Common myeloid progenitor, CD34-positive (primary cell): ENCODE results near the gene AUTS2.

Source experiments
- CTCF ChIA-PET: fragments of 350-600 bp; sonication (Branson Sonifier 250); formaldehyde crosslinking; loops from one replicate; lab custom pipeline; 2021; ENCODE audit warnings: antibody characterized with exemption; lab: Charles Lee
- POLR2A ChIA-PET: fragments of 350-600 bp; sonication (Branson Sonifier 250); formaldehyde crosslinking; loops from one replicate; lab custom pipeline; 2021; ENCODE audit warnings: antibody characterized with exemption; lab: Charles Lee
- DNase-seq, 3 donors: peaks; one replicate each; pipeline versions ENCODE4 v3.0.0 to v3.0.0-alpha.2; 2013
- H3K27ac ChIP-seq, 2 experiments: 1 replicate in 1 of 2; 2 replicates in 1 of 2; pipeline ENCODE4 v1.7.0; 2013; ENCODE audit warnings: inconsistent platforms in 2 of 2, low read length in 2 of 2, mild to moderate bottlenecking in 2 of 2, low read depth in 1 of 2, moderate library complexity in 1 of 2; ENCODE audit not compliant: severe bottlenecking in 2 of 2, insufficient read depth in 1 of 2, poor library complexity in 1 of 2
- H3K27me3 ChIP-seq, 5 experiments: replicated peaks in 2 of 5; 1 replicate in 3 of 5; 2 replicates in 2 of 5; pipeline versions ENCODE4 v1.6.1 to v1.7.0; 2013; ENCODE audit warnings: low read length in 4 of 5, mild to moderate bottlenecking in 2 of 5, moderate library complexity in 2 of 5, inconsistent platforms in 1 of 5; ENCODE audit not compliant: insufficient read depth in 5 of 5, control insufficient read depth in 4 of 5
- H3K36me3 ChIP-seq, 4 experiments: 1 replicate in 2 of 4; 2 replicates in 2 of 4; pipeline versions ENCODE4 v1.6.1 to v1.7.0; 2013; ENCODE audit warnings: low read length in 3 of 4, control low read depth in 1 of 4, mild to moderate bottlenecking in 1 of 4; ENCODE audit not compliant: control insufficient read depth in 4 of 4, insufficient read depth in 4 of 4
- H3K4me1 ChIP-seq, 4 experiments: 1 replicate in 3 of 4; 2 replicates in 1 of 4; pipeline versions ENCODE4 v1.6.1 to v1.7.1; 2013; ENCODE audit warnings: low read length in 3 of 4, mild to moderate bottlenecking in 3 of 4, control low read depth in 1 of 4, inconsistent platforms in 1 of 4, moderate library complexity in 1 of 4; ENCODE audit not compliant: control insufficient read depth in 4 of 4, insufficient read depth in 4 of 4; ENCODE audit errors: control extremely low read depth in 1 of 4
- H3K4me3 ChIP-seq, 7 experiments: 1 replicate in 4 of 7; 2 replicates in 3 of 7; pipeline versions ENCODE4 v1.5.1 to v1.7.0; 2013; ENCODE audit warnings: mild to moderate bottlenecking in 7 of 7, low read length in 6 of 7, moderate library complexity in 6 of 7, inconsistent platforms in 2 of 7, low read depth in 2 of 7, control low read depth in 1 of 7; ENCODE audit not compliant: insufficient read depth in 4 of 7, control insufficient read depth in 1 of 7; ENCODE audit errors: extremely low read depth in 1 of 7
- H3K9me3 ChIP-seq, 5 experiments: 1 replicate in 4 of 5; 2 replicates in 1 of 5; pipeline versions ENCODE4 v1.6.1 to v1.7.1; 2013; ENCODE audit warnings: low read length in 4 of 5, mild to moderate bottlenecking in 2 of 5, inconsistent platforms in 1 of 5, low read depth in 1 of 5, moderate library complexity in 1 of 5; ENCODE audit not compliant: control insufficient read depth in 4 of 5, insufficient read depth in 2 of 5; ENCODE audit errors: control extremely low read depth in 1 of 5
- WGBS: methylation state at CpG from one replicate; pipeline ENCODE4 v1.1.5; 2013; ENCODE audit not compliant: insufficient coverage; 5-methylcytosine and 5-hydroxymethylcytosine counted together

Gene AUTS2

DNA sequence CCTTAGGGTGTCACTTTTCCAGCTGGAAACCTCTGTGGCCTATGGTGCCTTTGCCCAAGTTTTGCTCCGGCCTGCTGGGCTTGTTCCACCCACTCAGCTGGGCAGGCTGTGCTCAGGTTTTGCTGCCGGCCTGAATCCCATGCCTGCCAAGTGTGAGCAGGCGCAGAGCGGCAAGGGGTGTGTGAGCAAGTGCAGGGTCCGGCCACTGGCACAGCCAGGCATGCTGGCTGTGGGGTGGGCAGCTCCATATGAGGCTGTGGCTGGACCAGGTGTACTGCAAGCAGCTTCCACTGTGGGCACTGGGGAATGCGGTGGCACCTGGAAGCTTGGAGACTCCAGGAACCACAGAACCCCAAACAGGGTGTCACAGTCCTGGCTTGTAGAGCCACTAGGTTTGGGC lies 92.1 kb downstream of the AUTS2 start:
- Histone ChIP-seq H3K4me1 (peaks cover 1 to 15% (median 11%) of the 10 kb centered on the region in 4 experiments), H3K27me3 (no peaks in the 10 kb centered on the region), H3K36me3 (no peaks in the 10 kb centered on the region), H3K9me3 (no peaks in the 10 kb centered on the region), H3K4me3 (no peak overlapping the region), H3K27ac (no peak overlapping the region)
- POLR2A ChIA-PET, result no interaction called here
- CTCF ChIA-PET, result no interaction called here
- WGBS, result 100% methylated on average over 6 of the region's 6 CpGs
- DNase-seq, result no peak

DNA sequence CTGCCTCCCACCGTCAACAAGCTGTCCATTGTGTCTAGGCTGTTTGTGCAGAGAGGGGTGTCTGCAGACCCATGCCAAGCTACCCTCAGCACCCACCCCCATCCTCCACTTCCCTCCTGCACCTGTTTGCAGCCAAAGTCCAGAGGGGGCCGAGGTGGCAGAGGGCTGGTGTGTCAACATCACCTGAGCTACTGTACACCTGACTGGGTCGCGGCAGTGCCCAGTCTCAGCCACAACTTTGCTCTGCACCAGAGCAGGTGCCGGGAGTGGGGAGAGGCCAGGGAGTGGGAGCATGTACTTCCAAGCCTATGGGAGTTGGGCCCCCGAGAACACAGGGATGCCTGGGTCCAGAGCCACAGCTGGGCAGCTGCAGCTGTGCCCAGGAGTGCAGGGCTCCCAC lies 93.1 kb downstream of the AUTS2 start:
- Histone ChIP-seq H3K9me3 (no peaks in the 10 kb centered on the region), H3K27me3 (no peaks in the 10 kb centered on the region), H3K36me3 (no peaks in the 10 kb centered on the region), H3K4me1 (peaks cover 2 to 24% (median 17%) of the 10 kb centered on the region in 4 experiments), H3K4me3 (no peak overlapping the region), H3K27ac (no peak overlapping the region)
- 100% methylated on average over 2 of the region's 6 CpGs for WGBS
- ChIA-PET CTCF (interaction anchor here (1.1 to 1.9 kb wide), 2 partner anchors 9 to 31 kb away, joined by 3 to 4 read pairs; no protein-coding TSS in a partner anchor), POLR2A (no interaction called here)
- DNase-seq, result no peak

DNA sequence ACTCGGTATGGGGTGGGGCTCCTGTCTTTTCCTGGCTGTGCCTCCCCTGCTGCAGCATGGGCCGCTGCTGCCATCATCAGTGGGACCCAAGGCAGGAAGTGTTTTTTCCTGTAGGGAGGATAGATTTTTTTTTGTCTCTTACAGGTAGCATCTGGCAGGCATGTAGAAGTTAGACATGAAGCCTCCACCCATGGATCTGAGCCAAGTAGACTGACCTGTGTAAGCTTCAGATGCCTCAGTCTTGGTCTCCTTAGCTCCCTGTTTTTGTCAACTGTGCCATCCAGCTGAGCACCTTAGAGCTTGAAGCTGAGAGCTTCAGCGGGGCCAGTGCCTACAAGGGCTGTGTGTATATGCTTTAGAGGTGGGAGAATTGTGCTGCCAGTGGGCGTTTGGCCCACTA lies 93.5 kb downstream of the AUTS2 start:
- H3K9me3 ChIP-seq, result no peaks in the 10 kb centered on the region
- no peak overlapping the region for H3K4me3 ChIP-seq
- no peaks in the 10 kb centered on the region for H3K27me3 ChIP-seq
- DNase-seq, result no peak
- H3K36me3 ChIP-seq, result no peaks in the 10 kb centered on the region
- no peak overlapping the region for H3K27ac ChIP-seq
- ChIA-PET POLR2A (interaction anchor here (0.6 kb wide), 1 partner anchor 109 kb away, joined by 4 read pairs; no protein-coding TSS in a partner anchor), CTCF (interaction anchor here (1.1 to 1.9 kb wide), 2 partner anchors 10 to 30 kb away, joined by 3 to 4 read pairs; no protein-coding TSS in a partner anchor)
- peaks cover 4 to 27% (median 21%) of the 10 kb centered on the region in 4 experiments for H3K4me1 ChIP-seq
- 67% methylated on average over 3 of the region's 4 CpGs for WGBS

DNA sequence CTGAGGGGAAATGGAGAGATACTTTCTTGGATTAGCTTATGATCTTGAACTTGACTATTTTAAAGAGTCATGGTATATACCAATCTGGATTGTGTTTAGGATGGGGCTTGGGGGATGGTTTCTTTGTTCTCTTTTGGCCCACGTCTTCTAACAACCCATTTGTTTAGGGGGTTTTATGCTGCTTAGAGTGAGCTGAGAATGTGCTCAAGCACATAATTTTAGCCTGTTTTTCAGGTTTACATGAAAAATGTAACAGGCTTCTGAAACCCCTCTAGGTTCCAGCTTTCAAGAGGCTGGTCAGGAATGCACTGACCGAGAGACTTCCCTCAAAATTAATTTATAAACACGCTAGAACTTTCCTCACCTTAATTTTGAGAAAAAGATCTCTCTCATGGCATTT lies 94.3 kb downstream of the AUTS2 start:
- POLR2A ChIA-PET, result interaction anchor here (0.6 kb wide), 1 partner anchor 110 kb away, joined by 4 read pairs; no protein-coding TSS in a partner anchor
- H3K27me3 ChIP-seq, result no peaks in the 10 kb centered on the region
- H3K9me3 ChIP-seq, result no peaks in the 10 kb centered on the region
- no peak overlapping the region for H3K27ac ChIP-seq
- no peak for DNase-seq
- CTCF ChIA-PET, result interaction anchor here (1.9 kb wide), 1 partner anchor 11 kb away, joined by 4 read pairs; no protein-coding TSS in a partner anchor
- WGBS, result no CpG with 5 or more reads among the region's 3 CpGs
- no peaks in the 10 kb centered on the region for H3K36me3 ChIP-seq
- no peak overlapping the region for H3K4me3 ChIP-seq
- H3K4me1 ChIP-seq, result peaks cover 4 to 29% (median 24%) of the 10 kb centered on the region in 4 experiments

DNA sequence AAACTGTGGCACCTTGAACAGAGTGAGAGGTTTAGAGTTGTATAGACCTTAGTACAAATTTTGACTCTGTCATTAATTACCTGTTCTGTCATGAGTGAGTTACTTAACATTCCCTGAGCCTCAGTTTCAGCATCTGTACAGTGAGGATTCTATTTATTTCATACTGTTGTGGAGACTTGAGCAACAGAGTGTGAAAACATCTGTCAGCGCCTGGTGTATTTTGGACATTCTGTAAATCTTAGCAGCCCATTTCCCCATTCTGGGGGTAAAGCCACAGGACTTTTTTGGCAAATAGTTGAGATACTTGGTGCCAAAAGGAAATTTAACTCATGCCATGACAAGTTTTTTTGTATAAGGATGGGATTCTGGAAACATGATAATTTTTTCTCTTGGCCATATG lies 94.8 kb downstream of the AUTS2 start:
- DNase-seq, result peak in 1 of 3 donors; percentile 18
- no peaks in the 10 kb centered on the region for H3K9me3 ChIP-seq
- ChIA-PET POLR2A (no interaction called here), CTCF (interaction anchor here (1.9 kb wide), 1 partner anchor 11 kb away, joined by 4 read pairs; no protein-coding TSS in a partner anchor)
- WGBS, result 100% methylated on average over 1 of the region's 1 CpG
- no peak overlapping the region for H3K4me3 ChIP-seq
- H3K36me3 ChIP-seq, result no peaks in the 10 kb centered on the region
- no peak overlapping the region for H3K27ac ChIP-seq
- no peaks in the 10 kb centered on the region for H3K27me3 ChIP-seq
- peaks cover 4 to 29% (median 24%) of the 10 kb centered on the region in 4 experiments for H3K4me1 ChIP-seq

DNA sequence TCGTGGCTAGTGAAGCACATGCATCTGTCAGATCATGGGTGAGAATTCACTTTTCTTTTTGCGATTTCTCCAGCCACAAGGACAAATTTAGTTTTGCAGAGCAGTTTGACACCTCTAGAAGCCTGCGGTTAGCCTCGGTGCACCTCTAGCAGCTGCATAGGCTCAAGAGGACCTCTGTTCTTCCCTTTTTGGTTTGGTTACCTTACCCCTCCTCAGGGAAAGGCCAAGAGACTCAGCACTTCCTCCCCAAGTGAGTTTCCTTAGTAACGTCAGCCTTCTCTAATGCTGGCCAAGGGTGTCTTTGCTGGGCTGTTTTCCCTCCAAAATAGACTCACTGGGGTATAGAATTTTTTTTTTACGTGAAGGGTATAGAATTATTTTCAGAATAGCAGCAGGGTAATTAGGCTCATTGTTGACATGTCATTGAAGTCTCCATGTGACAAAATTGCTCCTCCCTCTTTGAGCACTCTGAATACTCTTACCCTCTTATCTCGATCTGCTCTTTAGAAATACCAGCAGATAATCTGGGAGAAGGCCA lies 97.8 kb downstream of the AUTS2 start:
- peak; percentile 46 to 88 (median 81) for DNase-seq
- Histone ChIP-seq H3K4me1 (peaks cover 4 to 29% (median 23%) of the 10 kb centered on the region in 4 experiments), H3K27ac (no peak overlapping the region), H3K4me3 (peak overlapping the region in 2 of 7 experiments; percentile 4 to 44), H3K9me3 (no peaks in the 10 kb centered on the region), H3K27me3 (no peaks in the 10 kb centered on the region), H3K36me3 (no peaks in the 10 kb centered on the region)
- CTCF ChIA-PET, result no interaction called here
- WGBS, result 0% methylated on average over 4 of the region's 7 CpGs
- POLR2A ChIA-PET, result no interaction called here
